Heart right ventricle (tissue), 16 donors: ENCODE measurements around the gene PRKCQ. TPM values are rescaled to one million over a fixed set of nuclear protein-coding genes. Genes with fewer than 3 reads are reported as not detected.

Experiments used
- ATAC-seq, 8 donors: fragments of 200-7000 bp; cut with Tn5 transposase; one replicate each; pipeline ENCODE4 v1.9.1; 2020; ENCODE audit warnings: mild to moderate bottlenecking in 8 of 8, moderate library complexity in 8 of 8, moderate number of reproducible peaks in 1 of 8
- DNase-seq, 2 donors: peaks; one replicate each; pipeline ENCODE4 v3.0.0-alpha.2; 2020
- H3K27ac ChIP-seq, 10 donors: fragments of 200-600 bp; sonication (generic) in 2 of 10; one replicate each; pipeline versions ENCODE4 v1.5.0 to v1.8.0; 2020 to 2022; ENCODE audit warnings: mild to moderate bottlenecking in 3 of 10
- H3K27me3 ChIP-seq, 7 donors: fragments of 200-600 bp; one replicate each; pipeline ENCODE4 v1.8.0; 2021 to 2022; ENCODE audit warnings: mild to moderate bottlenecking in 2 of 7
- H3K36me3 ChIP-seq, 9 donors: fragments of 200-600 bp; sonication (generic) in 1 of 9; one replicate each; pipeline versions ENCODE4 v1.5.0 to v1.8.0; 2020 to 2022; ENCODE audit warnings: mild to moderate bottlenecking in 2 of 9
- H3K4me1 ChIP-seq, 9 donors: fragments of 200-600 bp; sonication (generic) in 1 of 9; one replicate each; pipeline versions ENCODE4 v1.5.0 to v1.8.0; 2020 to 2022; ENCODE audit warnings: mild to moderate bottlenecking in 4 of 9
- H3K4me3 ChIP-seq, 10 donors: fragments of 200-600 bp; sonication (generic) in 2 of 10; one replicate each; pipeline versions ENCODE4 v1.5.0 to v1.8.0; 2020 to 2022; ENCODE audit warnings: mild to moderate bottlenecking in 7 of 10, moderate library complexity in 2 of 10
- H3K9me3 ChIP-seq, 11 donors: fragments of 200-600 bp in 10 of 11; sonication (generic) in 2 of 11; one replicate each; pipeline versions ENCODE4 v1.5.0 to v1.8.0; 2013 to 2022; ENCODE audit warnings: mild to moderate bottlenecking in 2 of 11, control low read depth in 1 of 11, moderate library complexity in 1 of 11
- CTCF ChIP-seq, 9 donors: fragments of 200-600 bp; sonication (generic) in 2 of 9; IDR thresholded peaks; one replicate each; pipeline versions ENCODE4 v1.5.0 to v1.8.0; 2021 to 2022; ENCODE audit warnings: antibody characterized with exemption in 9 of 9, mild to moderate bottlenecking in 5 of 9, moderate library complexity in 1 of 9
- WGBS, 2 donors: extraction: QIAGEN DNeasy Blood & Tissue Kit; methylation state at CpG; one replicate each; pipeline ENCODE4 v1.1.7; 2013; ENCODE audit warnings: inconsistent platforms in 1 of 2; 5-methylcytosine and 5-hydroxymethylcytosine counted together
- intact Hi-C, 10 donors: fragments of 100-400 bp; cut with DNase I; formaldehyde crosslinking; loops; one replicate each; pipeline versions ENCODE4 v1.11.1 to v1.14.2; 2022
- polyA plus RNA-seq, 2 donors: library from polyadenylated mRNA; stranded (reverse); fragments of 200-250 nt; gene quantifications; one replicate each; pipeline ENCODE4 v1.2.3, GENCODE V29; 2013
- total RNA-seq, 10 donors: library from RNA; stranded (reverse); fragmentation: NEBNext Ultra II Directional in 3 of 10; extraction: Animal tissue kit (Norgen Biotek cat#: 25700) in 3 of 10; gene quantifications; one replicate each; pipeline versions ENCODE4 v1.2.1 to v1.2.4, GENCODE V29; 2021 to 2023
- donor health status: Arrhythmogenic right ventricular cardiomyopathy.
- donor health status: ischemic (EF 13 %, LVEDD 7.1; RV severe dilation, severe dysfunction).
- donor health status: healthy with polysubstance abuse.
- donor health status: DM: no; HTN: yes; CAD: no.
- donor health status: DM: no; HTN: no; CAD: no.
- donor health status: ischemic (EF 25% LVEDD 6.9; RV normal size, moderate dysfunction).
- donor health status: ischemic (EF 25% LVEDD 5.7; RV mildly dilated, moderate dysfunction).
- donor health status: healthy.
- donor health status: DM: yes; HTN: yes; CAD: no.
- donor health status: Ischemic cardiomyopathy.
- donor health status: ischemic (EF 35%, LVEDD 5.7; RV mildly dilated, moderate dysfunction).
- donor health status: nonischemic (EF 11% LVEDD 7.7; RV severe dilation, severe dysfunction).
- donor health status: DM: yes; HTN: yes; CAD: no.
- donor health status: PGD.
- donor health status: ischemic (EF 29% LVEDD 5.4; RV normal size, mild dysfunction).
- donor health status: nonischemic (EF 23%, LVEDD 6.1; RV moderate dilation, normal function).

Gene PRKCQ
- total and polyA plus RNA-seq, 12 donors = 0.04 to 2.0 (median 0.27) TPM; not detected in 2

- no peak for ATAC-seq
- intact Hi-C loops = no loop called here
- TF ChIP-seq CTCF (IDR thresholded peaks at IDR 0.05) = no peak
- no peak for DNase-seq
- H3K27me3 ChIP-seq = peaks cover 0 to 37% (median 0%) of the 10 kb centered on the region in 7 donors
- H3K4me1 ChIP-seq = peaks cover 0 to 4% (median 0%) of the 10 kb centered on the region in 9 donors
- no peak overlapping the region for H3K27ac ChIP-seq
- H3K9me3 ChIP-seq = no peaks in the 10 kb centered on the region
- no peak overlapping the region for H3K4me3 ChIP-seq
- WGBS, 2 donors = 79 to 90% methylated on average over 2 of the region's 2 CpGs
- H3K36me3 ChIP-seq = no peaks in the 10 kb centered on the region
Measured at GRCh38 chr10:6602026-6602699, 22.1 kb upstream of the PRKCQ start.

- ATAC-seq = no peak
- TF ChIP-seq CTCF (IDR thresholded peaks at IDR 0.05) = no peak
- Histone ChIP-seq H3K27me3 (peaks cover 0 to 33% (median 0%) of the 10 kb centered on the region in 7 donors), H3K4me1 (no peaks in the 10 kb centered on the region), H3K9me3 (no peaks in the 10 kb centered on the region), H3K36me3 (no peaks in the 10 kb centered on the region), H3K27ac (no peak overlapping the region), H3K4me3 (no peak overlapping the region)
- DNase-seq = no peak
- intact Hi-C loops = no loop called here
- WGBS, 2 donors = 80% methylated on average over 9 of the region's 9 CpGs
Measured at GRCh38 chr10:6601246-6601805, 21.2 kb upstream of the PRKCQ start.

- no peak for DNase-seq
- no peak overlapping the region for H3K4me3 ChIP-seq
- H3K36me3 ChIP-seq = no peaks in the 10 kb centered on the region
- TF ChIP-seq CTCF (IDR thresholded peaks at IDR 0.05) = no peak
- peaks cover 0 to 33% (median 0%) of the 10 kb centered on the region in 7 donors for H3K27me3 ChIP-seq
- intact Hi-C loops = no loop called here
- no peak overlapping the region for H3K27ac ChIP-seq
- no peak for ATAC-seq
- 85 to 86% methylated on average over 7 of the region's 7 CpGs for WGBS, 2 donors
- H3K4me1 ChIP-seq = no peaks in the 10 kb centered on the region
- no peaks in the 10 kb centered on the region for H3K9me3 ChIP-seq
Measured at GRCh38 chr10:6600224-6600987, 20.3 kb upstream of the PRKCQ start.

GRCh38 chr10:6598679-6599078 lies 18.6 kb upstream of the PRKCQ start:
- WGBS, 2 donors = 88 to 97% methylated on average over 1 of the region's 1 CpG
- Histone ChIP-seq H3K27me3 (peaks cover 0 to 38% (median 0%) of the 10 kb centered on the region in 7 donors), H3K27ac (no peak overlapping the region), H3K9me3 (no peaks in the 10 kb centered on the region), H3K36me3 (no peaks in the 10 kb centered on the region), H3K4me1 (no peaks in the 10 kb centered on the region), H3K4me3 (no peak overlapping the region)
- no peak for TF ChIP-seq CTCF (IDR thresholded peaks at IDR 0.05)
- ATAC-seq (no peak), DNase-seq (no peak)
- intact Hi-C loops = no loop called here
